B cell (primary cell): ENCODE measurements around the gene CPT2.

ENCODE experiments used
- CTCF ChIP-seq: fragments of 200-600 bp; IDR thresholded peaks from one replicate; pipeline ENCODE4 v1.8.0; 2022; ENCODE audit warnings: antibody characterized with exemption, mild to moderate bottlenecking
- EZH2 ChIP-seq: IDR thresholded peaks from 2 replicates; pipeline ENCODE4 v1.6.1; 2012; ENCODE audit warnings: borderline replicate concordance, low read depth, mild to moderate bottlenecking, moderate library complexity, low read length; ENCODE audit not compliant: insufficient read depth, poor library complexity, severe bottlenecking

- TF ChIP-seq CTCF (no peak), EZH2 (no peak)
Observed at GRCh38 chr1:53244141-53244540, 47.5 kb downstream of the CPT2 start.
